GM04503 (cell line): ENCODE results near the gene PLS1.
"Not testable (repeated sequence)": the region's sequence is repeated elsewhere in the genome, so short reads cannot be mapped to it uniquely, and the experiment has no call there.

Experiments
- DNase-seq: peaks from one replicate; pipeline ENCODE4 v3.0.0-alpha.2; 2012; ENCODE audit warnings: low read depth

PLS1 gene

GRCh38 chr3:142595951-142596725 lies at the start of gene PLS1:
Gene PLS1 (plus strand): TSS chr3:142596393. CDS start chr3:142664238, 67,845 bp downstream.
- DNase-seq = peak; percentile 16

GRCh38 chr3:142549986-142550385 lies 46.2 kb upstream of the PLS1 start:
- DNase-seq = no peak

DNA sequence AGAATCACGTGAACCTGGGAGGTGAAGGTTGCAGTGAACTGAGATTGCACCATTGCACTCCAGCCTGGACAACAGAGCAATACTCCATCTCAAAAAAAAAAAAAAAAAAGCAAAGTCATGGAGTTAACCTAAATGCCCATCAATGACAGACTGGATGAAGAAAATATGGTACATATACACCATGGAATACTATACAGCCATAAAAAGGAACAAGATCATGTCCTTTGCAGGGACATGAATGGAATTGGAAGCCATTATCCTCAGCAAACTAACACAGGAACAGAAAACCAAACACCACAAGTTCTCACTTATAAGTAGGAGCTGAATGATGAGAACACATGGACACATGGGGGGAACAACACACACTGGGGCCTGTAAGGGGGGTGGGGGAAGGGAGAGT lies 43.6 kb upstream of the PLS1 start:
- not testable (repeated sequence) for DNase-seq

GRCh38 chr3:142553741-142554140 lies 42.5 kb upstream of the PLS1 start:
- no peak for DNase-seq

- no peak for DNase-seq
Measured at GRCh38 chr3:142560118-142560517, 36.1 kb upstream of the PLS1 start.

GRCh38 chr3:142563496-142563997 lies 32.6 kb upstream of the PLS1 start:
- no peak for DNase-seq

DNA sequence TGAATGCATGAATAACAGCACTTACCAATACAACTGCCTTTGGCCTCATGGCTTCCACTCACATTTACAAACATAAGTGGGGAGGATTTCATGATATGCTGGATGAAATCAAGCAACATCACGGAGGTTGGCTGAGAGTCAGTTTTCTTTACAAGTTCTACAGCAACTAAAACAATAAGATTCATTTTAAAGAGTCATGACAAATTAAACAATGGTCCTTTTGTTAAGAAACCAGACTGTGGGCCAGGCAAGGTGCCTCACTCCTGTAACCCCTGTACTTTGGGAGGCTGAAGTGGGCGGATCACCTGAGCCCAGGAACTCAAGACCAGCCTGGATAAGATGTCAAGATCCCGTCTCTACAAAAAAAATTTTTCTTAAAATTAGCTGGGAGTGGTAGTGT lies 30.1 kb upstream of the PLS1 start:
- DNase-seq = no peak

- DNase-seq = no peak
Measured at GRCh38 chr3:142568393-142569017, 27.7 kb upstream of the PLS1 start.

GRCh38 chr3:142569422-142569821 lies 26.8 kb upstream of the PLS1 start:
- not testable (repeated sequence) for DNase-seq

- DNase-seq = not testable (repeated sequence)
Measured at GRCh38 chr3:142574223-142574622, 22.0 kb upstream of the PLS1 start.

GRCh38 chr3:142574665-142575064 lies 21.5 kb upstream of the PLS1 start:
- no peak for DNase-seq

DNA sequence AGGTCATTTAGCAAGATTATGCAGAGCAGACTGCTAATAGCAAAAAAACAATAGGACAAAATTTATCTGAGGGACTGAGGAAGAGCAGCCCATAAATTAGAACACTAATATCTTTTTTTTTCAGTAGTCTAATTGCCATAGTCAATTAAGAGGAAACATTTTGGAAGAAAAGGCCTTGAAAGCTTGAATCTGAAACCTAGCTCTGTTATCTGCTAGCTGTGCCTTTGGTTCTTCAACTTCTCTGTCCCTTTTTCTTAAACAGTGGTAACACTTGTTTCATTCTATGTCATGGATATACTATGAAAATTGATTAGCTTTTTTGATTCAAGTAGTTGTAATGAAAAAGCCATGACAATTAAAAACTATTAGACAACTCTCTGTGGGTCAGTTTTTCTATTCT lies 19.4 kb upstream of the PLS1 start:
- DNase-seq = no peak

DNA sequence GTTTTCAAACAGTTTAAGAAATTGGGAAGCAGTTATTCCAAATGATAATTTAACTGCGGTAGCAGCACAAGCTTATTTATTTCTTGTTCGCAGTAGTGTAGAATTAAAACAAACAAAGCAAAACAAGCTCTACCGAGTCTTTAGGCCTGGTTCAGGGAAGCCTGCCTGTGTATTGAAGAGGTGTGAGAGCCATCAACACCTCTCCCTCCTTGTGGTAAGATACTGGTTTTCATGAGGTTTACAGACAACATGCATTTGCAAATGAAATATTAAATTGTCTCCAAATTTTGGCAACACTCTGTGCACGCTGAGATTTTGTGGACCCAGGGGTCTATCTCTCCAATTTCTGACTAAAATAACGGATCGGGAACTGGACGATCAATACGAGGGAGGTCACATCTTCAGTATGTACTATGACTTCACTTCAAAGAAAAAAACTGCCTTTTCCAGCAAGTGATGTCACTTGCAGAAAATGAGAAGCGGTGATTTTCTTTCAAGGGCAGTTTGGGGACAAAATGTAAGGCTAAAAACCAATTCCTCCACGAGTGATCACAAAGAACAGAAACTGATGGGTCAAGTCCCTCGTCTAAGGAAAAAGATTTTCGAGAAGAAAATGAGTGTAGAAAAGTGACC lies 18.4 kb upstream of the PLS1 start:
- no peak for DNase-seq

DNA sequence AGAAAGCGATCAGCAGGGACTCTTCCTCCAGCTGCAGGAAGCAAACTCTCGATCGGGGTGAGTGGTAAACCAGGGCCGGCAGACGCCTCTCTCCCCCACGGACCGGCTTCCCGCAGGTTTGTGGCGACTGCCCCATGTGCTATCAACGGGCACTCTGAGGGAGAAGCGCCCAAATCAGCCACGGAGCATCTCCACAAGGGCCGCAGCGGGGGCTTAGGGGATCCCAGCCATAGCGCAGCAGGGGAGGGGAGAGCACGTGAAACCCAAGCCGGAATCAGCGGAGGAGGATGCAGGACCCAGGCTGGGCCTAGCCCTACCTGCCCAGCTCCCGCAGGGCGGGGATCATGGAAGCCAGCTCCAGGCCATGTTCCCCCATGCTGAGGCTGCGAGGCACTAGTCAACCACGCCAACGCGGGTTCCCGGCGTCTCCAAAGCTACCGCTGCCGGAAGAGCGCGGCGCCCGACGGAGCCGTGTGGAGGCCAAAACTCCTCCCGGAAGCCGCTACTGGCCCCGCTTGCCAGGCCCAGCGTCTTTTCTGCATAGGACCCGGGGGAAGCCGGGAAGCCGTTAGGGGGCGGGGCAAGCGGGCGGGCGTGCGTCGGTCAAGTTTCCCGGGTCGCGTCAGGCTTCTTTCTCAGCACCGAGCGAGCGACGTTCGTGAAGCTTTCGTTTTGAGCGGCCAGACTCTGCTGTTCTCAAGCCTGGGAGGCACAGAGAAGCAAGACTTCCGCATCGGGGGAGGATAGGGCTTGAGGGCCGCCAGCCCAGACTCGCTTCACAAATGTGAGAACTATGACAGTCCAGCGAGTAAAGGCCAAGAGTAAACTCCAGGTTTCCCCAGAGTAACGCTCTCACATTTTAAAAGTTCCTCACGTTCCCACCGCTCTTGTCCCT lies 17.6 kb upstream of the PLS1 start, which contains the start of gene ATR:
TSS of gene ATR (minus strand) at position 405 of the 895 bp plus-strand sequence. CDS start at position 376, 29 bp downstream.
- peak; percentile 74 for DNase-seq

DNA sequence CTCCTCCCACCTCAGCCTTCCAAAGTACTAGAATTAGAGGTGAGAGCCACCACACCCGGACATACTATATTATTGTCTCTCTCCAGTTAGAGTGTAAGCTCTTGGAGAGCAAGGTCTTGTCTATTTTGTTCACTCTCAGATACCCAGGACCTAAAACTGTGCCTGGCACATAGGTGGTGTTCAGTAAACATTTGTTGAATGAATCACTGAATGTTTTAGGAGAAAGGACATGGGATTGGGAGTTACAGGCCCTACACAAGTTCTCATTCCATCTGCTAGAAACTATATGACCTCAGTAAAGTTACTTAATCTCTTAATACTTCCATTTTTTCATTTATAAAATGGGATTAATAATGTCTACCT lies 16.2 kb upstream of the PLS1 start:
- no peak for DNase-seq

- DNase-seq = not testable (repeated sequence)
Measured at GRCh38 chr3:142581070-142581469, 15.1 kb upstream of the PLS1 start.

GRCh38 chr3:142586803-142587406 lies 9.3 kb upstream of the PLS1 start:
- DNase-seq = peak; percentile 60

DNA sequence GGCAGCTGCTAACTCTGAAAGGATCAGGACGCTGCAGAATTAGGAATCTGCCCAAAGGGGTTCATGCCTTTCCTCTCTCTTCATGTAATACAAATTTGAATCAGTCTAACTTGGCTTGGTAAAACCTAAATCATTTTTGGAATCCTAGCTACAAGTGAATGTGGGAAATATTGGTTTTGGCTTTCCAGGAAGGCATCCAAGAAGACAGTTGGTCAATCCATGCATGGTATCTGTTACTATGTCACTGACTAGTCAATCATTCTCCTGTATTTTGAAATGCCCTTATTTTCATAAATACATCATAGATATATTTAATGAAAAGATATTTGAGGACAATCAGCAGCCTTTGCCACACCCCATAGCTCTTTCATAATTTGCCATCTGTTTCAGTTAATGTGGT lies 7.5 kb upstream of the PLS1 start:
- peak; percentile 14 for DNase-seq

- not testable (repeated sequence) for DNase-seq
Measured at GRCh38 chr3:142592268-142592667, 3.9 kb upstream of the PLS1 start.

GRCh38 chr3:142595141-142595540 lies 1.1 kb upstream of the PLS1 start:
- no peak for DNase-seq

GRCh38 chr3:142595581-142595950 lies 627 bp upstream of the PLS1 start:
- peak; percentile 31 for DNase-seq

- DNase-seq = no peak
Measured at GRCh38 chr3:142596726-142597088, 514 bp downstream of the PLS1 start.
